Suprapubic skin (tissue), 4 donors: ENCODE results near the gene CISH. TPM values are rescaled to one million over a fixed set of nuclear protein-coding genes. Genes with fewer than 3 reads are reported as not detected.

Source experiments
- DNase-seq, 2 donors: peaks; one replicate each; pipeline ENCODE4 v3.0.0-alpha.2; 2019; ENCODE audit warnings: low spot score in 2 of 2
- H3K27ac ChIP-seq: fragments of 200-600 bp; sonication (generic); one replicate; pipeline ENCODE4 v1.5.1; 2019
- H3K27me3 ChIP-seq: fragments of 200-600 bp; sonication (generic); one replicate; pipeline ENCODE4 v1.5.1; 2019
- H3K36me3 ChIP-seq: fragments of 200-600 bp; sonication (generic); one replicate; pipeline ENCODE4 v1.5.1; 2019
- H3K4me1 ChIP-seq: fragments of 200-600 bp; sonication (generic); one replicate; pipeline ENCODE4 v1.5.1; 2019
- H3K4me3 ChIP-seq: fragments of 200-600 bp; sonication (generic); one replicate; pipeline ENCODE4 v1.5.1; 2019; ENCODE audit warnings: mild to moderate bottlenecking
- H3K9me3 ChIP-seq: fragments of 200-600 bp; sonication (generic); one replicate; pipeline ENCODE4 v1.5.1; 2019
- CTCF ChIP-seq, 2 donors: fragments of 200-600 bp in 1 of 2; fragments of 450-650 bp in 1 of 2; sonication (generic) in 1 of 2; IDR thresholded peaks; one replicate each; pipeline ENCODE4 v1.5.1; 2016 to 2019; ENCODE audit warnings: antibody characterized with exemption in 2 of 2, mild to moderate bottlenecking in 1 of 2, moderate library complexity in 1 of 2
- EP300 ChIP-seq: sonication (generic); formaldehyde crosslinking; IDR thresholded peaks from one replicate; pipeline ENCODE4 v1.6.1; 2017; ENCODE audit warnings: antibody characterized with exemption
- POLR2A ChIP-seq, 2 donors: fragments of 450-650 bp; IDR thresholded peaks; one replicate each; pipeline ENCODE4 v1.6.1; 2017; ENCODE audit warnings: antibody characterized with exemption in 2 of 2, mild to moderate bottlenecking in 2 of 2, moderate library complexity in 2 of 2
- POLR2AphosphoS5 ChIP-seq, 3 donors: sonication (generic); formaldehyde crosslinking; IDR thresholded peaks; one replicate each; pipeline ENCODE4 v1.6.1; 2017; ENCODE audit warnings: antibody characterized with exemption in 3 of 3
- WGBS: methylation state at CpG from one replicate; pipeline ENCODE4 v1.1.5; 2018; 5-methylcytosine and 5-hydroxymethylcytosine counted together
- total RNA-seq, 4 donors: library from RNA; depleted of rRNA; stranded (reverse); fragments of >200 nt; gene quantifications; one replicate each; pipeline ENCODE4 v1.1.0, GENCODE V29; 2016

Gene CISH
- total RNA-seq, 4 donors from 2014 or later: 12.8 to 20.5 (median 14.7) TPM

GRCh38 chr3:50562861-50563260 is 48.7 kb downstream of the CISH start:
- Histone ChIP-seq H3K27ac (no peak overlapping the region), H3K9me3 (no peaks in the 10 kb centered on the region), H3K27me3 (no peaks in the 10 kb centered on the region), H3K4me1 (peaks cover 13% of the 10 kb centered on the region), H3K36me3 (no peaks in the 10 kb centered on the region), H3K4me3 (no peak overlapping the region)
- no peak for TF ChIP-seq CTCF (IDR thresholded peaks at IDR 0.05)
- no peak for TF ChIP-seq POLR2AphosphoS5 (IDR thresholded peaks at IDR 0.05)
- no peak for TF ChIP-seq EP300
- TF ChIP-seq POLR2A (IDR thresholded peaks at IDR 0.05): no peak
- WGBS: 57% methylated on average over 2 of the region's 2 CpGs
- no peak for DNase-seq

DNA sequence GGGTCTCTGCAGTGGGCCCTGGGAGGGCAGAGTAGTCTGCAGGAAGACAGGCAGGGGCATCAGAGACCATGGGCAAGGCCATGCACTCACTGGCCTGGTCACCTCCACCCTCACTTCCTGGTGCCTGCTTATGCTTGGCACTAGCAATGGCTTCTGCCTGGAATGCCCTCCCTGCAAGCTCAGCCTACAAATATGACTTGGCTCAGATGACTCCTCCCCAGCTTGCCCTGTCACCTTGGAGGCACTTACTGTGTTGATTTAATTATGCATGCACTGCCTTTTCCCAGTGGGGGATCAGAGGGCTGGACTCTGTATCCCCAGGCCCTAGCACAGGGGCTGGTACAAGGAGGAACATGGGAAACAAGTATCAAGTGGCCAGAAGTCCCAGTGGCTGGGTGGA is 51.9 kb downstream of the CISH start:
- no peak overlapping the region for H3K27ac ChIP-seq
- DNase-seq: no peak
- H3K27me3 ChIP-seq: no peaks in the 10 kb centered on the region
- no peaks in the 10 kb centered on the region for H3K9me3 ChIP-seq
- H3K4me3 ChIP-seq: no peak overlapping the region
- H3K36me3 ChIP-seq: no peaks in the 10 kb centered on the region
- H3K4me1 ChIP-seq: no peaks in the 10 kb centered on the region
- TF ChIP-seq POLR2A (IDR thresholded peaks at IDR 0.05) (no peak), CTCF (IDR thresholded peaks at IDR 0.05) (no peak), EP300 (no peak), POLR2AphosphoS5 (IDR thresholded peaks at IDR 0.05) (no peak)

GRCh38 chr3:50557915-50558314 is 53.7 kb downstream of the CISH start:
- TF ChIP-seq POLR2AphosphoS5 (IDR thresholded peaks at IDR 0.05): no peak
- TF ChIP-seq CTCF (IDR thresholded peaks at IDR 0.05): no peak
- no peak for TF ChIP-seq EP300
- TF ChIP-seq POLR2A (IDR thresholded peaks at IDR 0.05): no peak
- Histone ChIP-seq H3K9me3 (no peaks in the 10 kb centered on the region), H3K4me3 (no peak overlapping the region), H3K36me3 (no peaks in the 10 kb centered on the region), H3K4me1 (no peaks in the 10 kb centered on the region), H3K27me3 (no peaks in the 10 kb centered on the region), H3K27ac (no peak overlapping the region)
- 76% methylated on average over 7 of the region's 7 CpGs for WGBS
- DNase-seq: no peak

DNA sequence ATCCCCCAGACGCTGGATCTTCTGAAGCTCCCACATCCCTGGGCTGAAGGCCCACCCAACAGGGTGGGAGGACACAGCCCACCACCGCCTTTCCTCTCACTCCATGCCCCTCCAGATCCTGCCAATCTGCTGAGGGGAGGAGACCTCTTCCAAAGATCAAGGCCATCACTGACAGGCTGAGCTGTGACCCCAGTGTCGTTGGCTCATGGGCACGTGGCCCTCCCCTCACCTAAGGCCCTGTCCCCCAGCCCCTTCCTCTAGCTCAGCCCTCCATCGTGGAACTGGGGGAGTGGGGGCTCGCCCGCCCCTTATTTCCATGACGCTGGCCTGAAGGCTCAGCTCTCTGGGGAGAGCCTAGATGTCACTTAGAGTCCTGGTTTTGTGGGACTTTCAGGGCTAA is 54.5 kb downstream of the CISH start:
- 78% methylated on average over 8 of the region's 8 CpGs for WGBS
- no peaks in the 10 kb centered on the region for H3K27me3 ChIP-seq
- no peaks in the 10 kb centered on the region for H3K4me1 ChIP-seq
- no peak overlapping the region for H3K4me3 ChIP-seq
- TF ChIP-seq CTCF (IDR thresholded peaks at IDR 0.05) (no peak), EP300 (no peak), POLR2A (IDR thresholded peaks at IDR 0.05) (no peak), POLR2AphosphoS5 (IDR thresholded peaks at IDR 0.05) (no peak)
- H3K9me3 ChIP-seq: no peaks in the 10 kb centered on the region
- no peak overlapping the region for H3K27ac ChIP-seq
- DNase-seq: no peak
- no peaks in the 10 kb centered on the region for H3K36me3 ChIP-seq

Other genes with a start within 250 kb of the CISH start
- gene CACNA2D2, start 108.1 kb downstream of the CISH start, total RNA-seq: 1 to 10 TPM; 1.4 to 5.6 (median 1.7) TPM
- 1 to 10 TPM; 1.3 to 3.7 (median 2.2) TPM for gene C3orf18, start 44.0 kb downstream of the CISH start, total RNA-seq
- gene HEMK1, start 42.3 kb downstream of the CISH start, total RNA-seq: 10 to 100 TPM in 1 of 4 donors, 1 to 10 TPM in 3; 3.8 to 10.6 (median 8.4) TPM
- 100 to 1,000 TPM in 2 of 4 donors, 10 to 100 TPM in 2; 71.5 to 120 (median 99.4) TPM for gene MAPKAPK3, start 5.4 kb upstream of the CISH start, total RNA-seq
- gene DOCK3, start 63.2 kb upstream of the CISH start, total RNA-seq: 1 to 10 TPM; 2.1 to 8.6 (median 2.9) TPM